Measurements from ENCODE around the gene LMX1B.

- no peak for TF ChIP-seq STAT6 (CRISPR knock-in tag; conservative IDR thresholded peaks at IDR 0.05; ENCODE audit: low read depth)
- TF ChIP-seq CTCF (IDR thresholded peaks at IDR 0.05), result no peak
- TF ChIP-seq E2F1 (CRISPR knock-in tag; IDR thresholded peaks at IDR 0.05), result no peak
- TF ChIP-seq ATF1 (CRISPR knock-in tag; IDR thresholded peaks at IDR 0.05), result no peak
- TF ChIP-seq FOXP4 (CRISPR knock-in tag; IDR thresholded peaks at IDR 0.05), result no peak; the same call in 1 of the 2 replicates
- TF ChIP-seq ATF3 (CRISPR knock-in tag; conservative IDR thresholded peaks at IDR 0.05), result no peak
- 0 out of 2 replicates have a peak, but pooled peaks have one; percentile 3 for TF ChIP-seq MAX (CRISPR knock-in tag; IDR thresholded peaks at IDR 0.05)
- TF ChIP-seq RORB (CRISPR knock-in tag; IDR thresholded peaks at IDR 0.05), result no peak
- peak; percentile 70; the same call in 1 of the 2 replicates for TF ChIP-seq SP1 (CRISPR knock-in tag; conservative IDR thresholded peaks at IDR 0.05)
- no peak for TF ChIP-seq AFF4 (CRISPR knock-in tag; IDR thresholded peaks at IDR 0.05; ENCODE audit: borderline replicate concordance)
- peak; percentile 46; the same call in 1 of the 2 replicates for TF ChIP-seq FOXK1 (CRISPR knock-in tag; IDR thresholded peaks at IDR 0.05)
- 0 out of 2 replicates have a peak, but pooled peaks have one; percentile 33 for TF ChIP-seq AR (CRISPR knock-in tag; IDR thresholded peaks at IDR 0.05)
- no peak for TF ChIP-seq ZNF317 (CRISPR knock-in tag; IDR thresholded peaks at IDR 0.05; ENCODE audit: borderline replicate concordance, low read depth)
- no peak for TF ChIP-seq MXD4 (CRISPR knock-in tag; IDR thresholded peaks at IDR 0.05; ENCODE audit: borderline replicate concordance)
Observed at GRCh38 chr9:126661521-126662251, 48.0 kb downstream of the LMX1B start.

Measured in WTC11 (cell line).